HG03558 (cell line): Measurements from ENCODE around the gene SMPX.

Experiments
- ATAC-seq: cut with Tn5 transposase; IDR thresholded peaks from one replicate; pipeline ENCODE4 v1.9.1; 2021; ENCODE audit warnings: moderate number of reproducible peaks; ENCODE audit not compliant: unreplicated experiment; ENCODE audit errors: extremely low read depth

SMPX gene

GRCh38 chrX:21717802-21718201 is 40.1 kb downstream of the SMPX start:
- ATAC-seq = no peak

GRCh38 chrX:21715825-21716224 is 42.1 kb downstream of the SMPX start:
- ATAC-seq = no peak

- ATAC-seq = no peak
These were observed 42.6 kb downstream of the SMPX start for GRCh38 chrX:21715337-21715736.

- ATAC-seq = no peak
These were observed 46.1 kb downstream of the SMPX start for GRCh38 chrX:21711848-21712197.

- no peak for ATAC-seq
These were observed 46.6 kb downstream of the SMPX start for GRCh38 chrX:21711129-21711847.

GRCh38 chrX:21708116-21708515 is 49.8 kb downstream of the SMPX start:
- no peak for ATAC-seq

- no peak for ATAC-seq
These were observed 52.7 kb downstream of the SMPX start for GRCh38 chrX:21705225-21705624.

GRCh38 chrX:21702725-21703124 is 55.2 kb downstream of the SMPX start:
- ATAC-seq = no peak

- no peak for ATAC-seq
These were observed 56.9 kb downstream of the SMPX start for GRCh38 chrX:21700967-21701366.

GRCh38 chrX:21700275-21700674 is 57.6 kb downstream of the SMPX start:
- ATAC-seq = no peak

GRCh38 chrX:21699136-21699535 is 58.8 kb downstream of the SMPX start:
- no peak for ATAC-seq

GRCh38 chrX:21698272-21698671 is 59.6 kb downstream of the SMPX start:
- no peak for ATAC-seq

GRCh38 chrX:21691512-21692018 is 66.4 kb downstream of the SMPX start:
- ATAC-seq = no peak

GRCh38 chrX:21683941-21684340 is 74.0 kb downstream of the SMPX start:
- no peak for ATAC-seq

GRCh38 chrX:21678048-21678612 is 79.8 kb downstream of the SMPX start:
- no peak for ATAC-seq

GRCh38 chrX:21675931-21676330 is 82.0 kb downstream of the SMPX start:
- no peak for ATAC-seq

GRCh38 chrX:21674430-21675186 is 83.3 kb downstream of the SMPX start:
- ATAC-seq = no peak

GRCh38 chrX:21666679-21667078 is 91.2 kb downstream of the SMPX start:
- no peak for ATAC-seq

GRCh38 chrX:21666252-21666651 is 91.7 kb downstream of the SMPX start:
- no peak for ATAC-seq

- no peak for ATAC-seq
These were observed 95.2 kb downstream of the SMPX start for GRCh38 chrX:21662761-21663160.

GRCh38 chrX:21661316-21661715 is 96.6 kb downstream of the SMPX start:
- no peak for ATAC-seq
